Measurements from ENCODE around the gene PEF1. TPM values are rescaled to one million over a fixed set of nuclear protein-coding genes. Genes with fewer than 3 reads are reported as not detected.

Gene PEF1
- total RNA-seq, 1 experiment from 2014 or later = 40.3 TPM

- Mint-ChIP-seq H3K4me3 (no peak overlapping the region), H3K4me1 (peaks cover 4 to 5% of the 10 kb centered on the region in 2 experiments), H3K27ac (no peak overlapping the region), H3K9me3 (no peaks in the 10 kb centered on the region), H3K36me3 (ENCODE audit: insufficient read depth in 1 of 3, low read depth in 3 of 3) (no peaks in the 10 kb centered on the region; a peak in 1 of 7 replicates), H3K27me3 (ENCODE audit: low read depth) (peaks cover 6% of the 10 kb centered on the region)
- no peak overlapping the region for H3K27ac ChIP-seq (ENCODE audit: insufficient read length, low read depth, low read length)
- TF ChIP-seq CTCF (conservative IDR thresholded peaks at IDR 0.05) = no peak
- no peak overlapping the region for H3K14ac ChIP-seq (ENCODE audit: insufficient read depth, low read length)
- H3K18ac ChIP-seq (ENCODE audit: insufficient read length, low read depth, low read length) = no peak overlapping the region
- no peak overlapping the region for H3K23ac ChIP-seq (ENCODE audit: insufficient read length, low read depth, low read length)
- no peak overlapping the region for H2BK5ac ChIP-seq (ENCODE audit: insufficient read length, low read length)
- H3K4me2 ChIP-seq (ENCODE audit: insufficient read depth, insufficient read length, low read length) = no peak overlapping the region
- H2BK20ac ChIP-seq (ENCODE audit: low read depth, low read length, poor library complexity, severe bottlenecking) = no peak overlapping the region
- H4K8ac ChIP-seq (replicated peaks; ENCODE audit: insufficient read length, low read depth, low read length) = no peak overlapping the region
- H3K4ac ChIP-seq (ENCODE audit: low read depth, low read length) = no peak overlapping the region
- H3K56ac ChIP-seq (ENCODE audit: insufficient read length, low read depth, low read length) = no peak overlapping the region
- no peak overlapping the region for H2BK15ac ChIP-seq (ENCODE audit: low read depth, low read length)
- no peak for DNase-seq
- H3K9ac ChIP-seq (ENCODE audit: extremely low read depth, insufficient read length, low read length) = no peak overlapping the region
- no peaks in the 10 kb centered on the region for H3K23me2 ChIP-seq (ENCODE audit: insufficient read length, low read depth, low read length, poor library complexity, severe bottlenecking)
- H2BK12ac ChIP-seq (ENCODE audit: insufficient read length, low read depth, low read length) = no peak overlapping the region
- H3K79me2 ChIP-seq (ENCODE audit: insufficient read depth, low read length) = no peaks in the 10 kb centered on the region
- H2BK120ac ChIP-seq (ENCODE audit: low read depth, low read length, poor library complexity, severe bottlenecking) = no peak overlapping the region
- no peaks in the 10 kb centered on the region for H4K20me1 ChIP-seq (ENCODE audit: control insufficient read depth, insufficient read depth, insufficient read length)
- no peaks in the 10 kb centered on the region for H3K27me3 ChIP-seq (ENCODE audit: insufficient read depth, low read length)
- no peak overlapping the region for H4K5ac ChIP-seq (ENCODE audit: insufficient read length, low read depth, low read length)
- H3T11ph ChIP-seq (ENCODE audit: low read length) = no peak overlapping the region
- no CpG with 5 or more reads among the region's 1 CpG for WGBS (ENCODE audit: extremely low coverage, insufficient read length, low lambda C conversion rate)
- no peaks in the 10 kb centered on the region for H3K79me1 ChIP-seq (ENCODE audit: insufficient read depth, low read depth, low read length, poor library complexity, severe bottlenecking)
- H2AK5ac ChIP-seq (ENCODE audit: insufficient read length, low read length) = no peak overlapping the region
- H3K4me1 ChIP-seq (ENCODE audit: insufficient read depth, low read length) = no peaks in the 10 kb centered on the region
- no peak overlapping the region for H2AFZ ChIP-seq (ENCODE audit: low read length)
- H4K91ac ChIP-seq (ENCODE audit: insufficient read length, low read depth, low read length) = no peak overlapping the region
- no peaks in the 10 kb centered on the region for H3K9me3 ChIP-seq (ENCODE audit: control insufficient read depth, low read depth, low read length)
These were observed 35.1 kb downstream of the PEF1 start for GRCh38 chr1:31609514-31610118.
